HG02884 (cell line): ENCODE measurements around the gene TBKBP1.

ENCODE experiments used
- ATAC-seq: cut with Tn5 transposase; IDR thresholded peaks from one replicate; pipeline ENCODE4 v1.9.1; 2021; ENCODE audit warnings: mild to moderate bottlenecking, moderate library complexity; ENCODE audit not compliant: unreplicated experiment

Gene TBKBP1

GRCh38 chr17:47760409-47761140, 66.6 kb downstream of the TBKBP1 start:
- no peak for ATAC-seq
